Measurements from ENCODE around the gene CBL.
"Not testable (repeated sequence)": the region's sequence is repeated elsewhere in the genome, so short reads cannot be mapped to it uniquely, and the experiment has no call there.

Gene CBL

GRCh38 chr11:119205574-119206510 lies at the start of gene CBL:
TSS of gene CBL (plus strand) at chr11:119206339. CDS start at chr11:119206418, 79 bp downstream.
- DNase-seq = peak; percentile 89

GRCh38 chr11:119156496-119156895 lies 49.6 kb upstream of the CBL start:
- DNase-seq = no peak

GRCh38 chr11:119157063-119157462 lies 49.1 kb upstream of the CBL start:
- no peak for DNase-seq

GRCh38 chr11:119158467-119158866 lies 47.7 kb upstream of the CBL start:
- no peak for DNase-seq

GRCh38 chr11:119160151-119160550 lies 46.0 kb upstream of the CBL start:
- no peak for DNase-seq

GRCh38 chr11:119161871-119162270 lies 44.3 kb upstream of the CBL start:
- DNase-seq = no peak

GRCh38 chr11:119166368-119167076 lies 39.6 kb upstream of the CBL start:
- DNase-seq = peak; percentile 68

GRCh38 chr11:119167077-119167458 lies 39.1 kb upstream of the CBL start:
- not testable (repeated sequence) for DNase-seq

- DNase-seq = no peak
These were observed 38.2 kb upstream of the CBL start for GRCh38 chr11:119167933-119168332.

- DNase-seq = peak; percentile 84
These were observed 37.5 kb upstream of the CBL start, which contains the start of gene NLRX1 for GRCh38 chr11:119168471-119169281. TSS of gene NLRX1 (plus strand) at chr11:119168725. CDS start at chr11:119171404, 2,679 bp downstream.

- DNase-seq = peak; percentile 45
These were observed 36.8 kb upstream of the CBL start for GRCh38 chr11:119169282-119169719.

- DNase-seq = no peak
These were observed 33.6 kb upstream of the CBL start for GRCh38 chr11:119172513-119172912.

GRCh38 chr11:119173453-119173852 lies 32.7 kb upstream of the CBL start:
- DNase-seq = no peak

- DNase-seq = peak; percentile 35
These were observed 30.6 kb upstream of the CBL start for GRCh38 chr11:119175493-119176077.

GRCh38 chr11:119178166-119178680 lies 27.9 kb upstream of the CBL start:
- DNase-seq = no peak

GRCh38 chr11:119179342-119179741 lies 26.8 kb upstream of the CBL start:
- DNase-seq = no peak

GRCh38 chr11:119179983-119180382 lies 26.2 kb upstream of the CBL start:
- no peak for DNase-seq

GRCh38 chr11:119180729-119181676 lies 25.1 kb upstream of the CBL start:
- DNase-seq = no peak

GRCh38 chr11:119181677-119182412 lies 24.3 kb upstream of the CBL start:
- DNase-seq = no peak

GRCh38 chr11:119184399-119184798 lies 21.7 kb upstream of the CBL start:
- DNase-seq = not testable (repeated sequence)

All from EL (cell line).